ENCODE results near the gene CUL3.
"Not testable (repeated sequence)": the region's sequence is repeated elsewhere in the genome, so short reads cannot be mapped to it uniquely, and the experiment has no call there.

The CUL3 gene

GRCh38 chr2:224611938-224612337 lies 26.8 kb upstream of the CUL3 start:
- in situ Hi-C loops (cut with HindIII; ENCODE audit: low sequenced_read_pairs) = no loop called here
- no peak for TF ChIP-seq CTCF (IDR thresholded peaks at IDR 0.05; ENCODE audit: low read depth, low read length, missing control alignments)
- H3K4me3 ChIP-seq (ENCODE audit: low read depth, low read length) = no peak overlapping the region
- no peak for DNase-seq (ENCODE audit: low read depth)

- no peak for DNase-seq (ENCODE audit: low read depth)
- in situ Hi-C loops (cut with HindIII; ENCODE audit: low sequenced_read_pairs) = no loop called here
Measured at GRCh38 chr2:224608104-224608503, 22.9 kb upstream of the CUL3 start.

GRCh38 chr2:224603746-224604500 lies 18.8 kb upstream of the CUL3 start:
- H3K4me3 ChIP-seq (ENCODE audit: low read depth, low read length); DNase-seq (ENCODE audit: low read depth); in situ Hi-C loops (cut with HindIII; ENCODE audit: low sequenced_read_pairs): not testable (repeated sequence)

More at GRCh38 chr2:224608104-224608503, 22.9 kb upstream of the CUL3 start:
- H3K4me3 ChIP-seq (ENCODE audit: low read depth, low read length) = no peak overlapping the region
- TF ChIP-seq CTCF (IDR thresholded peaks at IDR 0.05; ENCODE audit: low read depth, low read length, missing control alignments) = no peak

- in situ Hi-C loops (cut with HindIII; ENCODE audit: low sequenced_read_pairs); H3K4me3 ChIP-seq (ENCODE audit: low read depth, low read length); DNase-seq (ENCODE audit: low read depth): not testable (repeated sequence)
Measured at GRCh38 chr2:224602778-224603375, 17.7 kb upstream of the CUL3 start.

- DNase-seq (ENCODE audit: low read depth) = no peak
- in situ Hi-C loops (cut with HindIII; ENCODE audit: low sequenced_read_pairs) = no loop called here
- no peak overlapping the region for H3K4me3 ChIP-seq (ENCODE audit: low read depth, low read length)
- TF ChIP-seq CTCF (IDR thresholded peaks at IDR 0.05; ENCODE audit: low read depth, low read length, missing control alignments) = no peak
Measured at GRCh38 chr2:224601923-224602322, 16.8 kb upstream of the CUL3 start.

- in situ Hi-C loops (cut with HindIII; ENCODE audit: low sequenced_read_pairs) = no loop called here
- no peak for DNase-seq (ENCODE audit: low read depth)
- no peak overlapping the region for H3K4me3 ChIP-seq (ENCODE audit: low read depth, low read length)
- no peak for TF ChIP-seq CTCF (IDR thresholded peaks at IDR 0.05; ENCODE audit: low read depth, low read length, missing control alignments)
Measured at GRCh38 chr2:224598678-224599077, 13.5 kb upstream of the CUL3 start.

- no peak for DNase-seq (ENCODE audit: low read depth)
- in situ Hi-C loops (cut with HindIII; ENCODE audit: low sequenced_read_pairs) = no loop called here
- H3K4me3 ChIP-seq (ENCODE audit: low read depth, low read length) = no peak overlapping the region
- TF ChIP-seq CTCF (IDR thresholded peaks at IDR 0.05; ENCODE audit: low read depth, low read length, missing control alignments) = no peak
Measured at GRCh38 chr2:224596289-224596688, 11.1 kb upstream of the CUL3 start.

All from astrocyte of the cerebellum (primary cell).